SW480 (cell line): ENCODE measurements around the gene SLC25A19.

Experiments used
- DNase-seq: peaks from one replicate; pipeline ENCODE4 v3.0.0-alpha.2; 2016; ENCODE audit warnings: low spot score

Gene SLC25A19

DNA sequence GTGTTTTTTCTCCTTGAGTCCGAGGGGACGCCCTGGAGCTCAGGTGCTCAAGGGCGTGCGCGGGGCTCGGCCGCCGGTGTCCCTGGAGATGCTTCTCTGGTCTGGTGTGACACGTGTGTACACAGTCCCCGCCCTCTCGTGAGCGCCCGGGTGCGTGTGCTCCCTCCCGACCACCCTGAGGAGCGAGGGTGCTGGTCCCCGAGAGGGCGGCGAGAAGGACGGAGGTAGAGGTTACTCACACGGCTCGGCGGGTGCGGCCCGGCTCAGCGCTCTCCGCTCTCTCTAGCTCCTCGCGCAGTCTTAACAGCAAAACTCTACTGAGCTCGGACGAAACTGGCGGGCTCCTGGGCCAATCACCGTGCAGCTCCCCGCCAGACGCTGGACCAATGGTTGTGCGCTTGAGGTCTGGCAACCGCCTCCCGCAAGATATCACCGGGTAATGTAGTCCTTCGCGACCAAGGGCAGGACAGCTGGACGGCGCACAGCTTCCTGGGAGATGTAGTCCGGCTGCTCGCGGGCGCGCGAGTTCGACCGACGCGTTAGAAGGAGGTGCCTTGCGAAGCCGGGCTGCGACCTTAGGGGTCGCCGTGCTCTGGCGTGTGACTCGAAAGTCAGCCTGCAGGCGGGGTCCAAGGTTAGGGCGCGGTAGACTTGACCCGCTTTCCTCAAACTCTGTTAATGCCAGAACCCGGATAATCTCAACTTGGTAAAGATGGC, at the start of gene SLC25A19:
SLC25A19 (minus strand) TSS at position 319 of the 717 bp plus-strand sequence. CDS start 2,669 bp downstream, outside the sequence.
- peak; percentile 98 for DNase-seq

DNA sequence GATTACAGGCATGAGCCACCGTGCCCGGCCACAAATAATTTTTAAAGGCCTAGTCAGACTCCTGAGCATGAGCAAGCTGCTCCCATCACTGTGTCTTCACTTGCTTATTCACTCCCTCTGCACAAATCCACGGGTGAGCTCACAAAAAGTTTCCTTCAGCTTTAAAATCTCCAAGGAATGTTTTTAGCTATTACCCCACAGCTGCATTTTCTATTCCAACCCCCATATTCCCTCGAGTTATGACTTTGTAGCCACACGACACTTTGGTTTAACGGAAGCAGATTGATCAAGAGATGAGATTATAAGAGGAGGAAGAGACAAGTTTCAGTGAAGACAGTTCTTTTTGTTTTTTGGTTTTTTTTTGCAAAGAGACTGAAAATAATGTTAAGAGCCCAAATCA, 49.1 kb upstream of the SLC25A19 start:
- no peak for DNase-seq

DNA sequence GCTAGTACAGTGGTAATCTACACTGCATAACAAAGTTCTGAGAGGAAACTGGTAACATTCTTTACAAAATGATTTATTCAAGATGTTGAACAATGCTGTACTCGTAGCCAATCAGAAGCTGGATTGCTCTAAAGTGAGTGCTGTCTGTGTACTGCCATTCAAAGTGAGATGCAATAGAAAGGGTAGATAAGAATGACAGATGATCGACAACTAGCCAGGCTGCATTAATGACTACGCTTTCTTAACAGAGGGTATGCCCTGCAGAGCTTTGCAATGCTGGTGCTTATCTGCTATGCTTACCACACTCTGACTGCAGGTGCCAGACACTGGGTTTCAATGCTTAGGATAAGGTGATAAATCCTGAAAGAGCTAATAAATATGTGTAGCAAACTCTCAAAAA, 46.1 kb upstream of the SLC25A19 start:
- DNase-seq = no peak

DNA sequence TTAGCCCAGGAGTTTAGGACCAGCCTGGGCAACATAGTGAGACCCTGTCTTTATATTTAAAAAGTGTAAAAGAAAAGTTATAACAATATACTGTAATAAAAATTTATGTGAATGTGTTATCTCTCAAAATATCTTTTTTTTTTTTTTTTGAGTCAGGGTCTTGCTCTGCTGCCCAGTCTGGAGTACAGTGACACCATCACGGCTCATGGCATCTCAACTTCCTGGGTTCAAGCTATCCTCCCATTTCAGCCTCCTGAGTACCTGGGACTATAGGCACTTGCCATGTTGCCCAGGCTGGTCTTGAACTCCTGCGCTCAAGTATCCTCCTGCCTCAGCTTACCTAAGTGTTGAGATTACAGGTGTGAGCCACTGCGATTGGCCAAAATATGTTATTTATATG, 45.5 kb upstream of the SLC25A19 start:
- no peak for DNase-seq

DNA sequence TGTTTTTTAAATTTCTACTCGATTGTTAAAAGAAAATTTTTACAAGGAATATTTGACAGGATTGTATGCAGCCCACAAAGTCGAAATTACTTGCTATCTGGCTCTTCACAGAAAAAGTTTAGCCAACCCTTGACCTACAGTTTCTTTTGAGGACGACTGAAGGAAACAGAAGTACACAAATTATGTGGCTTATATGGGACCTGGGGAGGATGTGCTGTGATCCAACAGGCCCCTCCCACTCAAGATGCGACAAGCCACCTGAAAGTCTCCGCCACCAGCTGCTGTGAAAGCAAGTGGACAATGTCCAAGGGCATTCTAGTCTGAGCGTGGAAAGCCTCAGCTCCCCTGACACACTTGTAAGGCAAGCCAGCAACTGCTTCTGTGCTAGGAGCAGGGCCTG, 42.4 kb upstream of the SLC25A19 start:
- no peak for DNase-seq

DNA sequence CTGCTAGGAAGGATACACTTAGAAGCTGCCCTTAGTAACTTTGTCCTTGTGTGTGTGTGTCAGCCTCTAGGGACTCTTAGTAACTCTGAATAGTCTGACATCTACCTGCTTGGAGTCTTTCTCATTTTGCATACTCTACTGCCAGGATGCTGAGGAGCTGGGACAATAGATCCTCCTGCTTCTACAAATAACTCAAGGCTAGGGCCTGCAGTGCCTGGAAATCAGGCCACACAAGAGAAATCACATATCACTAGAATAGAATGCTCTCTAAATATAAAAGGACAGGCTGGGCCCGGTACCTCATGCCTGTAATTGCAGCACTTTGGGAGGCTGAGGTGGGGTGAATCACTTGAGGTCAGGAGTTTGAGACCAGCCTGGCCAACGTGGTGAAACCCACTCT, 38.5 kb upstream of the SLC25A19 start:
- no peak for DNase-seq

DNA sequence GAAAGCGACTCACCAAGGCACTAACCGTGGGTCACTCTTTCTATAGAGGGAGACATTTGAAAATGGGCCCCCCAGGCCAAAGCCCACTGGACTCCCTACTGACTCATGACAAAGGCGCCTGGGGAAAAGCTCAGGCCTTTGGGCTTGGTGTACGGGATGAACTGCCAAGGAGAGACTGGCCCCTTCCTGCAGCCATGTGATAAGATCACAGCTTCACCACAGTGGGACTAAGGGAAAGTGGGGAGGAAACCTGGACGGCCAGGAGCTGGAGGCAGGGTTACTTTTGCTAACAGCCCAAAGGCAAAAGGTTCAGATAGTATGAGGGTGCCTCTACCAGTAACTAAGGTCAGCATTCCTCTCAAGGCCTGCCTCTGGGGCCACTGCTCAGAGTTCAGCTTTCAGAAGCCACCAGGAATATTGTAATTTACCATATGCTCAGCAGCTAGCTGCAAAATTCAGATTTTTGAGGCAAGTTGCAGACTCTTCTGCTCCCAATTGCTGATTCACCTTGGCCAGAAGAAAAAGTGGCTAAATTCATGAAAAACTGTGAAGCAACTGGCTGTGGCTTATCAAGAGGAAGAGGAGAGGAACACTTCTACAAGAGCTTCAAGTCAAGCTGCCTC, 37.1 kb upstream of the SLC25A19 start:
- DNase-seq = no peak

DNA sequence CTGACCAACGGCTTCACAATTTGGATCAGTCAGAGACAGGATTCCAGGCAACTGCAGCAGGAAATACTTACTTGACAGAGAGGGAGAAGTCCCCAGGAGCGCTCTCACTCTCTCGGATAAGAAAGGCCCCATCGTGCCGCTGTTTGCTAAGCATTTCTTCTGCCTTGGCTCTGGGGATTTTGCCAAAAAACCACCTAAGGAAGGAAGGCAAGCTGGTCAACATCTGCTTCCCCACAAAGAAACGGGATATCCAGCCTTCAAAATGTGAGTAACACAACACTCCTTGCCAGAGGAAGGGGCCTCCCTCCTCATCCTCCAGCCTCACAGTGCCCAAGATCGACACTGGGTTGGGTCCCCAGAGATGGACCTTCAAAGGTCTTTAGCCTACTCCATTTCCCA, 36.6 kb upstream of the SLC25A19 start:
- DNase-seq = no peak

DNA sequence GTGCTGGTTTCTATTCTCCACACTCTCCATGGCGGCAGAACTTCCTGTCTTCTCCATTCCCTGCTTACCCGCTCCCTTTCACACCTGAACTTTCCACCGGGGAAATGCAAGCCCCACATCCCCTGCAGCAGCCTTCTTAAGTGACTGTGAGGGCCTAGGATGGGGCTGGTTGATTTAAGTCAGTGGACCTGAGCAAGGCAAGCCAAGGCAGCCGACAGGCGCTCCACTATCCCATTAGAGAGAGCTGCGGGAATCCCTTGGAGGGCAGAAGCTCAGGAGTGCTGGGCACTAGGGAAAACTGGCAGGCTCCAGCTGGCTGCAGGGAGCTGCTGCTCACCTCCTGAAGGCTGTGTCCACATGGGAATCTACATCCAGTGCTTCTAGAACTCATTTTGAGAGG, 36.1 kb upstream of the SLC25A19 start:
- DNase-seq = no peak

DNA sequence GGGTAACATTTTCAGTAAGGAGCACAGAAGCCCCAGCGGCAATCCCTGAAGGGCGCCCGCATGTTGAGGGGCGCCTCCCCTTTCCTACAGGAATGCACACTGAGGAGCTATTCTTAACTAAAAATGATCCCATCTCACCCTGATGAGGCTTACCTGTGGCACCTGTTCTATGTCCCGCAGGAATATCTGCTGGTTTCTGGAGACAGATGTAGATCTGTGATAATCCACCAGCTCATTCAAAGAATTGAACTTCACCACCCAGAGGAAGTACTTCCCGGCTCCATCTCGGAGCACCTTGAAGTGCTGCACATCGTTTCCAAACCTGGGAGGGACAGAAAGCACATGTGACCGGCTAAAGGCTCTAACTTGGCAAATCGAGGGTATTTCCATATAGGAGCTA, 32.3 kb upstream of the SLC25A19 start:
- DNase-seq = no peak

DNA sequence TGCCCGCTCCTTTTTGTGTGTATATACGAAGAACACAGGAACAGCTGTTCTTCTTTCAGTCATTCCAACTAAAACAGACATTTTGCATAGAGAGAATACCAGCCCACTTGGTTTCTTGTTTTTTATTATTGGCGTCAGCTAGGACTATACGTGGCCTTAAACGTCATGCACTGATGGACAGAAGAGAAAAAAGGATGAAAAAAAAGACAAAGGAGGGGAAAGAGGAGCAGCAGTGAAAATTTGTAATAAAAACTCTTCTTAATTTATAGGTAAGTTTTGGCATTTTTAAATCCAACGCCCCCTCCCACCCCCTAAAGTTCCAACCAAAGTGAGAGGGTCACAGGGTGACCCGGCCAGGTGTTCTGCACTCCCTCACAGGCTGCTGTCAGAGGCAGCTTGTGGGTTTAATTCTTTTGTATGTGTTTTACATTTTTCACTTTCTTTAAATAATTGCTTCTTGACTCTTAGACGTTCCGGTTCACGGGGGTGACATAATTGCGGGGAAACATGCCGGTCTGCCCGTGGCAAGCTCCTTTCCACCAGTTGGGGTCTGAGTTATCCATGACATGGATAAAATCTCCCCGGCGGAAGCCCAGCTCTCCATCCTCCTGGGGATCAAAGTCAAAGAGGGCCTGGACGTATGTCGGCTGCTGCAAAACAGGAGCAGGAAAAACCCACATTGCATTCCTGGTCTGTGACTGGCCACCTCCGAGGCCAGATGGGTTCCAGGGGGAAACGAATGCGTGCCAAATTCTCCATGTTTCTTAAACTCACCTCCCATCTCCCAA, 30.9 kb upstream of the SLC25A19 start:
- DNase-seq = peak; percentile 62

DNA sequence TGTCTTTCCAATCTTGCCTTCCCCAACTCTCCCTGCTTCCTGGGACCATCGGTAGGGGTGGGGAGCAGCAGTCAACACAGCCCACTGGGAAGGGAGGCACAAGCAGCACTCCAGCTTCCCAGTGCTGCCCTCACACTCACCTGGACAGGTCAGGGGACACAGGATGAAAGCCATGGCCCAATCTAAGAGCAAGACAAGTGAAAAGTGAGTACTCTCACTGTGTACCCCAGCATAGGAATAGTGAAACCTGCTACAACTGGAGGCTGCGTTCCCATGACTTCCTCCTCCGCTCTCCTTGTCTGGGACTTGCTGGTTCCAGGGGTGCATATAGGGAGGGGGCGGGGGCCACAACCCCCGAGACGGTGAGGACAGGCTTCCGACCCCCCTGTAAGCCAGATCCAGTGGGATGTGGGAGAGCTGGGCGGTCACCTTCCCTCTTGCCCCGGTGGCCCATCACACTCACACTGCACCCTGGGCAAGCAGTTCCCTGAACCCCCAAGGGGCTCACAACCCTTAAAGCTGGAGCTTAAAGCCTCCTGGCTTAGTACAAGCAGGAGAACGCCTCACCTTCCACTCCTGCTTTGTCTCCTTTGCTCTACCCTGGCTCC, 29.5 kb upstream of the SLC25A19 start:
- no peak for DNase-seq

DNA sequence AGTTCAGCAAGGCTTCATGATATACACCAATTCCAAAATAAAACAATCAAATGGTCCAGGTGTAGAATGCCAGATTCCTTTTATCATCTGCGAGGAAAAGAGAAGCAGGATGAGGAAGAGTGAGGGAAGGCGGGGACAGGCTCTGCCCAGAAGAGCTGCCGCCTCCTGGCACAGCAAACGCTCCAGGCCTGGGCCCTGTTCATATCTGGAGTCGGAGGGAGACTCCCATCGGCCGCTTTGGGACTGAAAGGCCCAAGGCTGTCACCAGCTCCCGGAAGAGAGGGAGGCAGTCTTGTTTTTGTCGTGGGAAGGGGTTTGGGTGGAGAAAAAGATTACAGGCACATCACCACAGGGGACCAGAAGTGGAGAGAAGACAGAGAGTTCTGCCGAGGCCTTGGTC, 29.0 kb upstream of the SLC25A19 start:
- DNase-seq = no peak

DNA sequence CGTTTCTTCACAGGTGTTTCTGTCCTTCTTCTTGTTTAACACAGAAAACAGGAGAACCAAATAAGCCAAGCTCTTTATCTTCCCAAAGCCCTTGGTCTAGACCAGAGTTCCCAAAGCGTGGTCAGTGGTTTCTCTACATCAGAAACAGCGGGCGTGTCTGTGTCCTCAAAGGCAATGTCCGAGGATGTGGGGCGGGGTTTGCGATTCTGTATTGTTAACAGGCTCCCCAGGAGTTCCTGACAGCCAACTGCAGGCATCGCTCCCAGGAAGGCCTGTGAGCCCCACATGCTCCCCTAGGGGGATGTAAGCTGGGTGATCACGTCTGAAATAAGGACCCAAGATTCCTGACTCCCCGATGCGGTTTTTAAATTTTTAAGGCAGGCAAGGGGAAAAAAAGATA, 28.4 kb upstream of the SLC25A19 start:
- DNase-seq = peak; percentile 66

DNA sequence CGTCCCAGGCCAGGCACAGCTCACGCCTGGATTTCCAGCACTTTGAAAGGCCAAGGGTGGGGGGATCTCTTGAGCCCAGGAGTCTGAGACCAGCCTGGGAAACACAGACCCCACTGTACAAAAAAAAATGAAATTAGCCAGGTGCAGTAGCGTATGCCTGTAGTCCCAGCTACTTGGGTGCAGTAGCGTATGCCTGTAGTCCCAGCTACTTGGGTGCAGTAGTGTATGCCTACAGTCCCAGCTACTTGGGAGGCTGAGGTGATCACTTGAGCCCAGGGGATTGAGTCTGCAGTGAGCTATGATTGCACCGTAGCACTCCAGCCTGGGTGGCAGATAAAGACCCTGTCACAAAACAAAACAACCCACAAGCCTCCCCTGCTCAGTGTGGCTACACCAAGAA, 27.0 kb upstream of the SLC25A19 start:
- no peak for DNase-seq

DNA sequence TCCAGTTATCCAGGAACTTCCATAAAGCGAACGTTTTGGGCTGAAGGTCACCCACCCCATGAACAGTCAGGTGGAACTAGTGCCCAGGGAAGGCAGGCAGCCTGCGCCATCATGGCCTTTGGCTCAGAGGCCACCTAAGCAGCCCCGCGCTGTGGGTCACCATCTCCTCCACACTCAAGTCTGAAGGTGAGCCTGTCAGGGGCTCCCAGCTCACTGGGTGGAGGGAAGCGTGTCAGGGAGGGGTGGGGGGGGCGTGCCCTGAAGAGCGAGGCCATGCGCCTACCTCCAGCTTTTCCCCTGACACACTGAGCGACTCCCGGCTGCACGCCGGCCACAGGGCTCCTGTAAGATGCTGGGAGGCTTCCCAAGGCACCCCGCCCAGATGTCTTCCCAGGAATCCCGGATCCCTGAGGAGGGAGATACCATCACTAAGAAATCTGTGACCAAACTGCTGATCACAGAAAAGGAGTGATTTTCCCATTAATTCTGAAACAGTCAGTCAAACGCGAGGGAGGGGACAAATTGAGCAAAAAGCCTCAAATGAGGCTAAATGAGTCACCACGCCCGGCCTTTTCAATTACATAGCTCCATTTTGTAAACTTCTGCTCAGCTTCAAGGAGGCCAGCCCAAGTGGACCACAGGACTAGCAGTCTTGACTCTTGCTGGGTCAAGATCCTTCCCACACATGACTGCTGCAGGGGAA, 26.5 kb upstream of the SLC25A19 start:
- DNase-seq = no peak

DNA sequence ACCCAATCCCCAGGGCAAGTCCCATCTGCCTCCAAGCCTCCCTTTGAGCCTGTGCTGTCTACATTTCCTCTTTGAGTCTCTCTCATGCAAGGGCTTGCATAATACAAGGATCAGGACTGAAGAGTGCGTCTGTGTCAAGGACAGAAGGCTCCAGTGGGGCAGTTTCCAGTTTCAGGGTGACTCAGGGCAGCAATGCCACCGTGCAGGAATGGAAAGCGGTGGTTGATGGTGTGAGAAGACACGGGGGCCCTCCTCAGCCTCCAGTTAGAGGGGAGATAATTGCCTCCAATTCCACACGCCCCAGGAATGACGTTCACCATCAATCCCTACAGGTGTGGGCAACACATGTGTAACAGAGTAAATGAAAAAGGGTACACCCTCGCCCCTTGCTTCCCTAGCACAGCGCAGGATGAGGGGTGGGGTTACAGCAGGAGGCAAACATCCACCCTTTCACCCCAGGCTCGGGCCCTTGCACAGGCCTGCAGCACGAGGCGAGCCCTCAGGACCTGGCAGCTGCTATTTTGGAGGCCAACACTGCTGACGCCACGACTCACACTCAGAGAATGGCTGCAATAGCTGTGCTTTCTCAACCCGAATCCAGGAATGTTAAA, 24.8 kb upstream of the SLC25A19 start:
- no peak for DNase-seq

DNA sequence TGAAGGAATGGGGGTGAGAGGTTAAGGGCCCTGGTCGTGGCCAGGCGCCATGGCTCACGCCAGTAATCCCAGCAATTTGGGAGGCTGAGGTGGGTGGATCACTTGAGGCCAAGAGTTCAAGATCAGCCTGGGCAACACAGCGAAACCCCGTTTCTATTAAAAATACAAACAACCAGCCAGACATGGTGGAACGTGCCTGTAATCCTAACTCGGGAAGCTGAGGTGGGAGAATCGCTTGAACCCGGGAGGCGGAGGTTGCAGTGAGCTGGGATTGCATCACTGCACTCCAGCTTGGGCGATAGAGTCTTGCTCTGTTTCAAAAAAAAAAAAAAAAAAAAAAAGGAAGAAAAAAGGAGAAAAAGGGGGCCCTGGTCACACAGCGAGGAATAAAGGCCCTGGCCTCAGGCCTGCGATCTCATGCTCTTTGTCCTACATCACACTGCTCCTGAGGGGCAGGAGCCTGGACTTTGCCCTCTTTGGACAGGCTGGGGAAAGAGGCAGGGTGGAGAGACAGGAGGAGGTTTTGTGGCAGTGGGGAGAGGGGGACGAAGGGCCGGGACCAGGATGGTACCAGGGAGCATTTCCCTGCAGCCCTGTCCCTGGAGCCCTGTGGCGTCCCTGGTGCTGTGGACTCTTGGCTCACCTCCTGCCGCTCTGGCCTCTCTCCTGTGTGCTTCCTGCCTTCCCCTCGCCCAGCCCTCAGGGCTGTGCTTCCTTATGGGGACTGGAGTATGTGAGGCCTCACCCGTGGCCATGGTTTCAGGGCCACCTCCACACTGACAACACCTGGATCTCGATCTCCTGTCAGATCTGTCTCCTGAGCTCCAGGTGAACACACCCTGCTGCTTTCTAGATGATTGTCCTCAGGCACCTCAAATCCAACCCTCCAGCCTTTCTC, 19.7 kb upstream of the SLC25A19 start:
- peak; percentile 51 for DNase-seq

DNA sequence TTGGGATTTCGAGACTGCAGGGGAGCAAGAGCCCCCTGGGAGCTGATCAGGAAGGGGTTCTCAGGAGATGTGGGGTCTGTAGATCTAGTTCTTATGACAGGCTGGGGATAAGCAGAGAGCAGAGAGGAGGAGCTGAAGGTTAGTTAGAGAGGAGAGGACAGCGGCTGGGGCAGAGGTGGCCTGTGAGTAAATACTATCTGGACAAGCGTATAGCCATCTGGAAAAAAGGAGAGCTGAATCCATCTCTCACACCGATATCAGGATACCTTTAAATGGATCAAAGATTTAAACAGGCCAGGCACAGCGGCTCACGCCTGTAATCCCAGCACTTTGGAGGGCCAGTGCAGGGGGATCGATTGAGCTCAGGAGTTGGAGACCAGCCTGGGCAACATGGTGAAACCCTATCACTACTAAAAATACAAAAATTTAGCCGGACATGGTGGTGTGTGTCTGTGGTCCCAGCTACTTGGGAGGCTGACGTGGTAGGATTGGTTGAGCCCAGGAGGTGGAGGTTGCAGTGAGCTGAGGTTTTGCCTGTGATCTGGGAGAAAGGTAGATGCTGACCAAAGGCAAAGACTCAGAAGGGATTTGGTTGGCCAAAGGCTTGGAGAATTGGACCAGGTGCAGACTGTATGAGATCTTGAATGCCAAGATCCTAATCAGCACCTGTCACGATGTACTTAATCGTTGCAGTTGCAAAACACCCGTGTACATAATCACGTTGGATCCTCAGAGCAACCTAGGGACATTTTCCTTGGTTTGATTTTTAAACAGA, 18.9 kb upstream of the SLC25A19 start:
- DNase-seq = no peak
